IMR-90 (cell line): ENCODE measurements around the gene GFRA4. TPM values are rescaled to one million over a fixed set of nuclear protein-coding genes. Genes with fewer than 3 reads are reported as not detected.
A peak's percentile ranks its signal among the peaks of the same experiment; 100 is the strongest.

Source experiments
- ATAC-seq: fragments of 200-7000 bp; cut with Tn5 transposase; 2 replicates; pipeline ENCODE4 v1.9.1; 2020; ENCODE audit warnings: low read depth, mild to moderate bottlenecking, moderate library complexity
- BruUV-seq: library from RNA; stranded (reverse); fragments of 400-500 nt; replicated peaks from 2 replicates; lab custom pipeline; 2021; lab: Mats Ljungman, UMichigan
- CTCF ChIA-PET: fragments of 300-600 bp; formaldehyde crosslinking; extraction: SDS; loops from one replicate; lab custom pipeline; 2021; ENCODE audit warnings: antibody characterized with exemption; lab: Yijun Ruan, JAX
- POLR2A ChIA-PET: fragments of 300-600 bp; sonication (Branson Sonifier 250); formaldehyde crosslinking; loops from one replicate; lab custom pipeline; 2022; ENCODE audit warnings: antibody characterized with exemption; ENCODE audit not compliant: unreplicated experiment; lab: Charles Lee
- DNase-seq: peaks from one replicate; pipeline ENCODE4 v3.0.0; 2013
- H2AFZ ChIP-seq: replicated peaks from 2 replicates; pipeline ENCODE3; 2013; ENCODE audit warnings: low read length, mild to moderate bottlenecking; ENCODE audit not compliant: poor library complexity
- H2AK5ac ChIP-seq: 2 replicates; pipeline ENCODE4 v1.6.1; 2013; ENCODE audit warnings: low read depth, low read length, inconsistent platforms
- H2AK9ac ChIP-seq: replicated peaks from 2 replicates; pipeline ENCODE3; 2013; ENCODE audit warnings: mild to moderate bottlenecking, low read depth, low read length, moderate library complexity; ENCODE audit not compliant: poor library complexity
- H2BK120ac ChIP-seq: 2 replicates; pipeline ENCODE4 v1.6.1; 2013; ENCODE audit warnings: low read depth, low read length, inconsistent platforms
- H2BK15ac ChIP-seq: 3 replicates; pipeline ENCODE4 v1.6.1; 2013; ENCODE audit warnings: low read depth, low read length, inconsistent platforms
- H2BK20ac ChIP-seq: 2 replicates; pipeline ENCODE4 v1.6.1; 2013; ENCODE audit warnings: low read depth, mild to moderate bottlenecking, inconsistent platforms, low read length, moderate library complexity
- H2BK5ac ChIP-seq: 2 replicates; pipeline ENCODE4 v1.6.1; 2013; ENCODE audit warnings: mild to moderate bottlenecking, low read depth, low read length, inconsistent platforms; ENCODE audit not compliant: poor library complexity, severe bottlenecking
- H3K14ac ChIP-seq: replicated peaks from 2 replicates; pipeline ENCODE4 v1.6.1; 2013; ENCODE audit warnings: low read depth, low read length, inconsistent platforms
- H3K18ac ChIP-seq: 2 replicates; pipeline ENCODE4 v1.6.1; 2013; ENCODE audit warnings: low read depth, low read length, control low read depth
- H3K23ac ChIP-seq: 2 replicates; pipeline ENCODE4 v1.6.1; 2013; ENCODE audit warnings: low read depth, low read length, inconsistent platforms
- H3K27ac ChIP-seq: 2 replicates; pipeline ENCODE4 v1.5.1; 2013; ENCODE audit warnings: mild to moderate bottlenecking, control low read depth, low read length; ENCODE audit not compliant: insufficient read depth
- H3K27me3 ChIP-seq: 2 replicates; pipeline ENCODE4 v1.6.1; 2013; ENCODE audit warnings: low read length; ENCODE audit not compliant: control insufficient read depth, insufficient read depth
- H3K36me3 ChIP-seq: 2 replicates; pipeline ENCODE4 v1.6.1; 2013; ENCODE audit warnings: low read length, mixed read lengths; ENCODE audit not compliant: control insufficient read depth, insufficient read depth
- H3K4ac ChIP-seq: 2 replicates; pipeline ENCODE4 v1.6.1; 2013; ENCODE audit warnings: low read depth, low read length, inconsistent platforms
- H3K4me1 ChIP-seq: 2 replicates; pipeline ENCODE4 v1.6.1; 2013; ENCODE audit warnings: low read length, mixed read lengths; ENCODE audit not compliant: control insufficient read depth, insufficient read depth
- H3K4me2 ChIP-seq: 2 replicates; pipeline ENCODE4 v1.6.1; 2013; ENCODE audit warnings: low read depth, mild to moderate bottlenecking, control low read depth, low read length, moderate library complexity
- H3K4me3 ChIP-seq: 2 replicates; pipeline ENCODE4 v1.5.1; 2013; ENCODE audit warnings: low read depth, mild to moderate bottlenecking, control low read depth, low read length, moderate library complexity; ENCODE audit not compliant: insufficient read depth
- H3K56ac ChIP-seq: 2 replicates; pipeline ENCODE4 v1.6.1; 2013; ENCODE audit warnings: low read length, inconsistent platforms; ENCODE audit not compliant: insufficient read depth; ENCODE audit errors: extremely low read depth
- H3K79me1 ChIP-seq, 2 experiments: 2 replicates each; pipeline ENCODE4 v1.6.1; 2013; ENCODE audit warnings: low read length in 2 of 2, inconsistent platforms in 1 of 2, low read depth in 1 of 2
- H3K9ac ChIP-seq: 2 replicates; pipeline ENCODE4 v1.6.1; 2013; ENCODE audit warnings: low read depth, low read length, control low read depth
- H3K9me1 ChIP-seq: 2 replicates; pipeline ENCODE4 v1.6.1; 2013; ENCODE audit warnings: low read length, inconsistent platforms; ENCODE audit not compliant: insufficient read depth
- H3K9me3 ChIP-seq: 2 replicates; pipeline ENCODE4 v1.6.1; 2013; ENCODE audit warnings: low read length; ENCODE audit not compliant: control insufficient read depth, insufficient read depth
- H4K20me1 ChIP-seq: 2 replicates; pipeline ENCODE4 v1.6.1; 2013; ENCODE audit warnings: low read length, inconsistent platforms; ENCODE audit not compliant: insufficient read depth
- H4K5ac ChIP-seq: 2 replicates; pipeline ENCODE4 v1.6.1; 2013; ENCODE audit warnings: mild to moderate bottlenecking, low read depth, low read length, control low read depth
- H4K8ac ChIP-seq, 2 experiments: 2 replicates each; pipeline ENCODE4 v1.6.1; 2013; ENCODE audit warnings: low read depth in 2 of 2, low read length in 2 of 2, control low read depth in 1 of 2, inconsistent platforms in 1 of 2
- H4K91ac ChIP-seq: 2 replicates; pipeline ENCODE4 v1.6.1; 2013; ENCODE audit warnings: low read depth, low read length, inconsistent platforms; ENCODE audit not compliant: insufficient read depth
- BHLHE40 ChIP-seq: fragments of 150-350 bp; IDR thresholded peaks from 2 replicates; pipeline ENCODE4 v1.6.1; 2016; ENCODE audit warnings: mild to moderate bottlenecking, low read depth, low read length
- CEBPB ChIP-seq: IDR thresholded peaks from 2 replicates; pipeline ENCODE4 v1.6.1; 2012; ENCODE audit warnings: low read depth, low read length, improper control_type of control experiment
- CHD1 ChIP-seq: IDR thresholded peaks from 2 replicates; pipeline ENCODE4 v1.6.1; 2012; ENCODE audit warnings: low read depth, low read length, improper control_type of control experiment
- MAFK ChIP-seq: IDR thresholded peaks from 2 replicates; pipeline ENCODE4 v1.6.1; 2012; ENCODE audit warnings: low read depth, low read length, improper control_type of control experiment
- POLR2A ChIP-seq: IDR thresholded peaks from 2 replicates; pipeline ENCODE4 v1.6.1; 2012; ENCODE audit warnings: mild to moderate bottlenecking, low read depth, low read length
- RAD21 ChIP-seq: IDR thresholded peaks from 2 replicates; pipeline ENCODE4 v1.6.1; 2012; ENCODE audit warnings: low read length, improper control_type of control experiment
- RFX5 ChIP-seq: IDR thresholded peaks from 2 replicates; pipeline ENCODE4 v1.8.0; 2012; ENCODE audit warnings: low read depth, mild to moderate bottlenecking, low read length, moderate library complexity
- SMC3 ChIP-seq: fragments of 150-350 bp; IDR thresholded peaks from 2 replicates; pipeline ENCODE4 v1.6.1; 2016; ENCODE audit warnings: low read depth, mild to moderate bottlenecking, antibody characterized with exemption, low read length, moderate library complexity
- WGBS, 2 experiments: methylation state at CpG; one replicate each; pipeline versions ENCODE4 v1.1.5 to v1.1.7; 2013; ENCODE audit warnings: missing lambda C conversion rate in 2 of 2; ENCODE audit not compliant: insufficient read length in 1 of 2; ENCODE audit errors: extremely low coverage in 2 of 2; 5-methylcytosine and 5-hydroxymethylcytosine counted together
- dilution Hi-C: fragments of 300-500 bp; cut with HindIII; formaldehyde crosslinking; loops from one replicate; pipeline ENCODE4 v1.14.3; 2018; ENCODE audit warnings: low sequenced_read_pairs; ENCODE audit not compliant: unreplicated experiment
- in situ Hi-C: fragments of 300-500 bp; cut with MboI; formaldehyde crosslinking; loops from 3 replicates; pipeline ENCODE4 v1.14.3; 2019; ENCODE audit warnings: low sequenced_read_pairs, inconsistent platforms, mixed read lengths
- intact Hi-C: fragments of 100-400 bp; cut with micrococcal nuclease; formaldehyde crosslinking; loops from 2 replicates; pipeline ENCODE4 v1.10.0; 2022
- polyA plus RNA-seq, 3 experiments: library from polyadenylated mRNA; depleted of rRNA; stranded (reverse); fragments of >200 nt; gene quantifications; 2 replicates each; pipeline ENCODE4 v1.2.3, GENCODE V29; 2012; ENCODE audit warnings: low replicate concordance in 1 of 3
- total RNA-seq: library from RNA; depleted of rRNA; stranded (reverse); fragments of >200 nt; gene quantifications from 2 replicates; pipeline ENCODE4 v1.2.3, GENCODE V29; 2012
- TF ChIP-seq, protein P1 (sequence below): conservative IDR thresholded peaks from 2 replicates; pipeline ENCODE4 v1.5.1; 2012; ENCODE audit warnings: mild to moderate bottlenecking, low read depth, low read length, improper control_type of control experiment
- TF ChIP-seq, protein P2 (sequence below): fragments of 150-350 bp; IDR thresholded peaks from 2 replicates; pipeline ENCODE4 v1.6.1; 2017; ENCODE audit warnings: mild to moderate bottlenecking, antibody characterized with exemption, low read length, low read depth

The GFRA4 gene
- total and polyA plus RNA-seq, 2 of the 4 experiments (the other 2 are of a cell fraction): not detected

DNA sequence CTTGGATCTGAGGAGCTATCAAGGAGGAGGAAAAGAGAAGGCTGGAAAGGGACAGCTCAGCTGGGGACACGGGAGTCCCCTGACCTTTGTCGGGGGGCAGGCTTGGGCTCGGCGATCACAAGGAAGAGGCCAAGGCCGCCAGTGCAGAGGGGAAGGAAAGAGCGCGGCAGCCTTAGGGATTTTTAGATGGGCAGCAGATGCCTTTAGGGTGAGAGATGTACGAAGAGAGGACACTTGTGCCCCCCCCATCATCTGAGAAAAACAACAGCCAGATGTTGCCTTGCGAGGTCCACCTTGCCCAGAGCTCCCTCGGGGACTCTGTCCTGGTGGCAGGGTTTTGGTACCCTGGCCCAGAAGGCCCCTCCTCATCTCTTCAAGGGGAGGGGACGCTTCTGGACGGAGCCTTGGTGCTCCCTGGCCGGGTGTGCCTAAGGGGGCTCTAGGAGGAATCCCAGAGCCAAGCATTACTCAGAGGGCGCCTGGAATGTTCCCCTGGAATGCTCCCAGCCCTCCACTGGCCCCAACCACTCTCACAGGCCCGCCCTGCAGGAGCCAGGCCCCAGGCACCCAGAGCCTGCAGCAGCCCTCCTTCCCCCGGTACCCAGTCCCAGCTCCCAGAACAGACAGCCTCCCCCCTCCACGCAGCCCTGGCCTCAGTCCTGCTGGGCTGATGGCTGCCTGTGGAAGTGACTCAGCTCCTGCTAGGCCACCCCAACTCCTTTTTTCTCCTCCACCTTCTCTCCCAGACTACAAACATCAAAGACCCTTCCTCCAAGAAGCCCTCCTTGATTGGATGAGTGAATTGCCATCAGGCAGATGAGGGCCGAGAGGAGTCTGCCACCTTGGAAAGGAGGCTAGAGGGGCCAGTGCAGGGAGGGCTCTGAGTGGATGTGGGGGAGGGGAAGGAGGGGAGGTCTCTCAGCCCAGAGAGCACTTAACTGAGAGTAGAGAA is 16.8 kb upstream of the GFRA4 start:
- Histone ChIP-seq H3K79me1 (no peaks in the 10 kb centered on the region), H3K14ac (0 out of 2 replicates have a peak overlapping the region, but pooled peaks have one; percentile 14), H3K9me1 (peaks cover under 1% of the 10 kb centered on the region; the same call in 1 of the 2 replicates), H2AK5ac (peak overlapping the region; percentile 33), H2BK15ac (no peak overlapping the region), H3K4me2 (no peak overlapping the region), H3K4me1 (peaks cover 20% of the 10 kb centered on the region), H3K27ac (no peak overlapping the region), H3K23ac (no peak overlapping the region), H4K8ac (peak overlapping the region in 1 of 2 experiments; percentile 78; a peak in 2 of 4 replicates), H2AK9ac (peak overlapping the region; percentile 58), H2BK5ac (no peak overlapping the region), H4K5ac (peak overlapping the region; percentile 10), H2AFZ (peak overlapping the region; percentile 77), H3K56ac (no peak overlapping the region), H3K9me3 (no peaks in the 10 kb centered on the region), H2BK20ac (0 out of 2 replicates have a peak overlapping the region, but pooled peaks have one; percentile 1), H3K27me3 (peaks cover 13% of the 10 kb centered on the region), H3K4me3 (no peak overlapping the region), H2BK120ac (no peak overlapping the region), H3K18ac (0 out of 2 replicates have a peak overlapping the region, but pooled peaks have one; percentile 10), H3K9ac (no peak overlapping the region), H4K20me1 (no peaks in the 10 kb centered on the region), H4K91ac (peak overlapping the region; percentile 62; the same call in 1 of the 2 replicates), H3K4ac (peak overlapping the region; percentile 40; the same call in 1 of the 2 replicates), H3K36me3 (no peaks in the 10 kb centered on the region)
- in situ Hi-C loops: no loop called here
- ATAC-seq (peak; percentile 41), DNase-seq (peak; percentile 48)
- TF ChIP-seq BHLHE40 (no peak), SMC3 (no peak), POLR2A (no peak), RAD21 (no peak), RFX5 (no peak), CEBPB (no peak), MAFK (no peak), CHD1 (no peak)
- TF ChIP-seq, protein P1, sequence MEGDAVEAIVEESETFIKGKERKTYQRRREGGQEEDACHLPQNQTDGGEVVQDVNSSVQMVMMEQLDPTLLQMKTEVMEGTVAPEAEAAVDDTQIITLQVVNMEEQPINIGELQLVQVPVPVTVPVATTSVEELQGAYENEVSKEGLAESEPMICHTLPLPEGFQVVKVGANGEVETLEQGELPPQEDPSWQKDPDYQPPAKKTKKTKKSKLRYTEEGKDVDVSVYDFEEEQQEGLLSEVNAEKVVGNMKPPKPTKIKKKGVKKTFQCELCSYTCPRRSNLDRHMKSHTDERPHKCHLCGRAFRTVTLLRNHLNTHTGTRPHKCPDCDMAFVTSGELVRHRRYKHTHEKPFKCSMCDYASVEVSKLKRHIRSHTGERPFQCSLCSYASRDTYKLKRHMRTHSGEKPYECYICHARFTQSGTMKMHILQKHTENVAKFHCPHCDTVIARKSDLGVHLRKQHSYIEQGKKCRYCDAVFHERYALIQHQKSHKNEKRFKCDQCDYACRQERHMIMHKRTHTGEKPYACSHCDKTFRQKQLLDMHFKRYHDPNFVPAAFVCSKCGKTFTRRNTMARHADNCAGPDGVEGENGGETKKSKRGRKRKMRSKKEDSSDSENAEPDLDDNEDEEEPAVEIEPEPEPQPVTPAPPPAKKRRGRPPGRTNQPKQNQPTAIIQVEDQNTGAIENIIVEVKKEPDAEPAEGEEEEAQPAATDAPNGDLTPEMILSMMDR: no peak
- TF ChIP-seq, protein P2, sequence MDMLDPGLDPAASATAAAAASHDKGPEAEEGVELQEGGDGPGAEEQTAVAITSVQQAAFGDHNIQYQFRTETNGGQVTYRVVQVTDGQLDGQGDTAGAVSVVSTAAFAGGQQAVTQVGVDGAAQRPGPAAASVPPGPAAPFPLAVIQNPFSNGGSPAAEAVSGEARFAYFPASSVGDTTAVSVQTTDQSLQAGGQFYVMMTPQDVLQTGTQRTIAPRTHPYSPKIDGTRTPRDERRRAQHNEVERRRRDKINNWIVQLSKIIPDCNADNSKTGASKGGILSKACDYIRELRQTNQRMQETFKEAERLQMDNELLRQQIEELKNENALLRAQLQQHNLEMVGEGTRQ: no peak
- ChIA-PET CTCF (interaction anchor here (0.9 kb wide), 1 partner anchor 31 kb away, joined by 3 read pairs; no protein-coding TSS in a partner anchor), POLR2A (interaction anchor here (0.6 kb wide), 1 partner anchor 165 kb away, joined by 8 read pairs; no protein-coding TSS in a partner anchor)
- dilution Hi-C loops: no loop called here
- BruUV-seq: no TSS peak
- 67% methylated on average over 5 of the region's 18 CpGs; no CpG with 5 or more reads in 1 of the 2 experiments for WGBS, 2 experiments
- intact Hi-C loops: loop anchor here (5.0 to 10.0 kb wide), 2 partner anchors 87 to 405 kb away; partner anchors contain the start of gene ADISSP
